SK-N-SH (cell line): ENCODE data around the gene SENP1. TPM values are rescaled to one million over a fixed set of nuclear protein-coding genes. Genes with fewer than 3 reads are reported as not detected.

Experiments used
- CTCF ChIA-PET: fragments of 300-600, 350-600 bp; formaldehyde crosslinking; extraction: SDS; loops from one replicate; lab custom pipeline; 2021; lab: Yijun Ruan, JAX
- POLR2A ChIA-PET: fragments of 350-600 bp; sonication (Branson Sonifier 250); formaldehyde crosslinking; extraction: SDS; loops from one replicate; lab custom pipeline; 2020; ENCODE audit warnings: antibody characterized with exemption, inconsistent platforms; lab: Yijun Ruan, JAX
- DNase-seq: peaks from one replicate; pipeline ENCODE4 v3.0.0; 2012
- H2AFZ ChIP-seq: fragments of 200-600 bp; sonication (generic); 2 replicates; pipeline ENCODE4 v1.8.1; 2016; ENCODE audit warnings: antibody characterized with exemption, mild to moderate bottlenecking, low read depth
- H3F3A ChIP-seq: fragments of 200-600 bp; sonication (generic); replicated peaks from 2 replicates; pipeline ENCODE3; 2016; ENCODE audit warnings: antibody characterized with exemption, mild to moderate bottlenecking; ENCODE audit not compliant: insufficient read depth
- H3K27ac ChIP-seq, 2 experiments: fragments of 200-500 bp in 1 of 2; fragments of 200-600 bp in 1 of 2; sonication (Bioruptor generic) in 1 of 2; sonication (generic), shearing (Covaris generic) in 1 of 2; 2 replicates each; pipeline versions ENCODE4 v1.5.1 to v1.6.1; 2014 to 2016; ENCODE audit warnings: low read depth in 2 of 2, inconsistent platforms in 1 of 2, low read length in 1 of 2, mild to moderate bottlenecking in 1 of 2, mixed read lengths in 1 of 2
- H3K27me3 ChIP-seq: fragments of 200-600 bp; sonication (generic), shearing (Covaris generic); 2 replicates; pipeline ENCODE4 v1.6.1; 2016; ENCODE audit warnings: mixed run types; ENCODE audit not compliant: insufficient read depth
- H3K36me3 ChIP-seq, 2 experiments: fragments of 200-500 bp in 1 of 2; fragments of 200-600 bp in 1 of 2; sonication (Bioruptor generic) in 1 of 2; sonication (generic) in 1 of 2; replicated peaks in 1 of 2; 2 replicates each; pipeline versions ENCODE3 to v1.5.1; 2014 to 2016; ENCODE audit warnings: low read length in 1 of 2, mild to moderate bottlenecking in 1 of 2; ENCODE audit not compliant: insufficient read depth in 2 of 2, control insufficient read depth in 1 of 2
- H3K4me1 ChIP-seq, 2 experiments: fragments of 200-500 bp in 1 of 2; fragments of 200-600 bp in 1 of 2; sonication (Bioruptor generic) in 1 of 2; sonication (generic), shearing (Covaris generic) in 1 of 2; 2 replicates each; pipeline versions ENCODE4 v1.5.1 to v1.6.1; 2014 to 2016; ENCODE audit warnings: low read depth in 1 of 2, low read length in 1 of 2, mixed run types in 1 of 2; ENCODE audit not compliant: insufficient read depth in 2 of 2, control insufficient read depth in 1 of 2
- H3K4me2 ChIP-seq: fragments of 200-600 bp; sonication (generic), shearing (Covaris generic); 2 replicates; pipeline ENCODE4 v1.6.1; 2017; ENCODE audit warnings: mixed run types
- H3K4me3 ChIP-seq, 2 experiments: fragments of 200-500 bp in 1 of 2; fragments of 200-600 bp in 1 of 2; sonication (Bioruptor generic) in 1 of 2; sonication (generic), shearing (Covaris generic) in 1 of 2; 2 replicates each; pipeline versions ENCODE4 v1.5.1 to v1.8.1; 2014 to 2016; ENCODE audit warnings: low read depth in 2 of 2, inconsistent platforms in 1 of 2, low read length in 1 of 2, mild to moderate bottlenecking in 1 of 2, mixed read lengths in 1 of 2, moderate library complexity in 1 of 2
- H3K79me2 ChIP-seq: fragments of 200-600 bp; sonication (generic); 2 replicates; pipeline ENCODE4 v1.8.1; 2017; ENCODE audit warnings: mild to moderate bottlenecking; ENCODE audit not compliant: insufficient read depth
- H3K9ac ChIP-seq: fragments of 200-600 bp; sonication (generic); 2 replicates; pipeline ENCODE4 v1.6.1; 2017; ENCODE audit warnings: mixed run types
- H3K9me2 ChIP-seq: fragments of 200-600 bp; sonication (generic); 2 replicates; pipeline ENCODE4 v1.6.1; 2017; ENCODE audit warnings: mixed run types
- H3K9me3 ChIP-seq: fragments of 200-600 bp; sonication (generic); 2 replicates; pipeline ENCODE4 v1.6.1; 2017; ENCODE audit warnings: mixed run types, mild to moderate bottlenecking, moderate library complexity
- H4K20me1 ChIP-seq: fragments of 200-600 bp; sonication (generic); 2 replicates; pipeline ENCODE4 v1.6.1; 2017; ENCODE audit warnings: mild to moderate bottlenecking, mixed run types; ENCODE audit not compliant: insufficient read depth
- CHD2 ChIP-seq: fragments of 150-350 bp; IDR thresholded peaks from 2 replicates; pipeline ENCODE4 v1.6.1; 2018; ENCODE audit warnings: low read length; ENCODE audit not compliant: partially characterized antibody
- FOSL2 ChIP-seq: IDR thresholded peaks from 2 replicates; pipeline ENCODE4 v1.4.0; 2012; ENCODE audit warnings: low read depth, mild to moderate bottlenecking, moderate library complexity, borderline replicate concordance
- GATA2 ChIP-seq: sonication (generic); formaldehyde crosslinking; IDR thresholded peaks from 2 replicates; pipeline ENCODE4 v1.5.0; 2020; ENCODE audit warnings: mild to moderate bottlenecking, missing genetic modification reagents
- IRF3 ChIP-seq: fragments of 150-350 bp; IDR thresholded peaks from 2 replicates; pipeline ENCODE4 v1.6.1; 2016; ENCODE audit warnings: mild to moderate bottlenecking, low read depth, low read length
- PBX3 ChIP-seq: IDR thresholded peaks from 2 replicates; pipeline ENCODE4; 2012
- RAD21 ChIP-seq: IDR thresholded peaks from 2 replicates; pipeline ENCODE4 v1.6.1; 2012; ENCODE audit warnings: mild to moderate bottlenecking, low read length
- RCOR1 ChIP-seq: fragments of 150-350 bp; IDR thresholded peaks from 2 replicates; pipeline ENCODE4 v1.6.1; 2017; ENCODE audit warnings: antibody characterized with exemption, low read length
- RFX5 ChIP-seq: IDR thresholded peaks from 2 replicates; pipeline ENCODE4 v1.6.1; 2012; ENCODE audit warnings: mild to moderate bottlenecking, improper control_type of control experiment, low read length
- RXRA ChIP-seq: IDR thresholded peaks from 2 replicates; pipeline ENCODE4 v1.4.0; 2012; ENCODE audit warnings: low read depth, mild to moderate bottlenecking, borderline replicate concordance
- SMC3 ChIP-seq: IDR thresholded peaks from 2 replicates; pipeline ENCODE4 v1.6.1; 2012; ENCODE audit warnings: low read depth, low read length, improper control_type of control experiment
- TCF12 ChIP-seq: IDR thresholded peaks from 2 replicates; pipeline ENCODE4 v1.4.0; 2012
- YY1 ChIP-seq: IDR thresholded peaks from 2 replicates; pipeline ENCODE4 v1.4.0; 2012; ENCODE audit warnings: low read depth, mild to moderate bottlenecking
- WGBS: methylation state at CpG from one replicate; pipeline ENCODE4 v1.1.6; 2017; ENCODE audit warnings: low lambda C conversion rate; 5-methylcytosine and 5-hydroxymethylcytosine counted together
- polyA plus RNA-seq, 3 experiments: library from polyadenylated mRNA; depleted of rRNA; stranded (reverse); fragments of >200 nt; gene quantifications; 2 replicates each; pipeline ENCODE4 v1.2.3, GENCODE V29; 2012

SENP1 gene
- polyA plus RNA-seq, 1 of the 3 experiments (the other 2 are of a cell fraction), result 5.6 TPM

- H3K79me2 ChIP-seq, result no peaks in the 10 kb centered on the region
- H3K27ac ChIP-seq, result no peak overlapping the region
- no peaks in the 10 kb centered on the region for H3F3A ChIP-seq
- no peaks in the 10 kb centered on the region for H3K9me2 ChIP-seq
- H3K9ac ChIP-seq, result no peak overlapping the region
- no peaks in the 10 kb centered on the region for H3K36me3 ChIP-seq
- 50% methylated on average over 3 of the region's 4 CpGs for WGBS
- H3K4me1 ChIP-seq, result peaks cover 0 to 6% of the 10 kb centered on the region in 2 experiments; a peak in 1 of 4 replicates
- ChIA-PET CTCF (interaction anchor here (1.7 kb wide), 1 partner anchor 130 kb away, joined by 3 read pairs; no protein-coding TSS in a partner anchor), POLR2A (no interaction called here)
- TF ChIP-seq RXRA (no peak), RAD21 (peak; percentile 23), GATA2 (CRISPR knock-in tag) (no peak), TCF12 (no peak), PBX3 (no peak), YY1 (no peak), CHD2 (no peak), RFX5 (no peak)
- no peak overlapping the region for H2AFZ ChIP-seq
- H3K4me3 ChIP-seq, result no peak overlapping the region
- H3K4me2 ChIP-seq, result no peak overlapping the region
- DNase-seq, result no peak
- no peaks in the 10 kb centered on the region for H3K9me3 ChIP-seq
- H3K27me3 ChIP-seq, result no peaks in the 10 kb centered on the region
- no peaks in the 10 kb centered on the region for H4K20me1 ChIP-seq
These were observed 75.7 kb downstream of the SENP1 start for GRCh38 chr12:48030173-48030650.

GRCh38 chr12:48029491-48030172 lies 76.2 kb downstream of the SENP1 start:
- Histone ChIP-seq H4K20me1 (no peaks in the 10 kb centered on the region), H3K4me3 (no peak overlapping the region), H3K27me3 (no peaks in the 10 kb centered on the region), H2AFZ (no peak overlapping the region), H3K9me3 (no peaks in the 10 kb centered on the region), H3K4me2 (no peak overlapping the region), H3K4me1 (peaks cover 0 to 6% of the 10 kb centered on the region in 2 experiments; a peak in 1 of 4 replicates), H3K36me3 (no peaks in the 10 kb centered on the region), H3K79me2 (no peaks in the 10 kb centered on the region), H3K27ac (no peak overlapping the region), H3K9ac (no peak overlapping the region), H3F3A (no peaks in the 10 kb centered on the region), H3K9me2 (no peaks in the 10 kb centered on the region)
- POLR2A ChIA-PET, result no interaction called here
- TF ChIP-seq IRF3, result no peak
- TF ChIP-seq FOSL2, result no peak
- no peak for TF ChIP-seq SMC3
- TF ChIP-seq RCOR1, result no peak
- CTCF ChIA-PET, result interaction anchor here (1.7 kb wide), 1 partner anchor 130 kb away, joined by 3 read pairs; no protein-coding TSS in a partner anchor
- 46% methylated on average over 3 of the region's 8 CpGs for WGBS
- DNase-seq, result no peak
